Stimulated activated effector memory CD8-positive, alpha-beta T cell treated with anti-CD3 and anti-CD28 coated beads, Interleukin-12 subunit alpha, Interleukin-12 subunit beta, amount 100 ng/mL, for 72 hours (primary cell): ENCODE results near the gene TMEM220.
"Not testable (repeated sequence)": the region's sequence is repeated elsewhere in the genome, so short reads cannot be mapped to it uniquely, and the experiment has no call there.

Experiments used
- ATAC-seq: fragments of 150-1000 bp; cut with Tn5 transposase; 2 replicates; pipeline ENCODE4 v1.10.0; 2021
- DNase-seq, 2 donors: peaks; one replicate each; pipeline ENCODE4 v3.0.0; 2021 to 2022; ENCODE audit warnings: low spot score in 2 of 2
- H3K27ac Mint-ChIP-seq: one replicate; pipeline ENCODE4 v1.8.0; 2022; ENCODE audit warnings: mild to moderate bottlenecking, mixed read lengths
- H3K36me3 Mint-ChIP-seq: one replicate; pipeline ENCODE4 v1.8.0; 2022; ENCODE audit warnings: mild to moderate bottlenecking, mixed read lengths
- H3K4me1 Mint-ChIP-seq: one replicate; pipeline ENCODE4 v1.8.0; 2022; ENCODE audit warnings: mixed read lengths
- H3K4me3 Mint-ChIP-seq: one replicate; pipeline ENCODE4 v1.8.0; 2022; ENCODE audit warnings: mild to moderate bottlenecking, mixed read lengths
- H3K9me3 Mint-ChIP-seq: one replicate; pipeline ENCODE4 v1.8.0; 2022; ENCODE audit warnings: mixed read lengths

Gene TMEM220

GRCh38 chr17:10742431-10742830 lies 12.6 kb upstream of the TMEM220 start:
- no peak for ATAC-seq
- Mint-ChIP-seq H3K4me1 (peaks cover 5% of the 10 kb centered on the region), H3K27ac (no peak overlapping the region), H3K36me3 (no peaks in the 10 kb centered on the region), H3K9me3 (no peaks in the 10 kb centered on the region), H3K4me3 (no peak overlapping the region)
- no peak for DNase-seq

DNA sequence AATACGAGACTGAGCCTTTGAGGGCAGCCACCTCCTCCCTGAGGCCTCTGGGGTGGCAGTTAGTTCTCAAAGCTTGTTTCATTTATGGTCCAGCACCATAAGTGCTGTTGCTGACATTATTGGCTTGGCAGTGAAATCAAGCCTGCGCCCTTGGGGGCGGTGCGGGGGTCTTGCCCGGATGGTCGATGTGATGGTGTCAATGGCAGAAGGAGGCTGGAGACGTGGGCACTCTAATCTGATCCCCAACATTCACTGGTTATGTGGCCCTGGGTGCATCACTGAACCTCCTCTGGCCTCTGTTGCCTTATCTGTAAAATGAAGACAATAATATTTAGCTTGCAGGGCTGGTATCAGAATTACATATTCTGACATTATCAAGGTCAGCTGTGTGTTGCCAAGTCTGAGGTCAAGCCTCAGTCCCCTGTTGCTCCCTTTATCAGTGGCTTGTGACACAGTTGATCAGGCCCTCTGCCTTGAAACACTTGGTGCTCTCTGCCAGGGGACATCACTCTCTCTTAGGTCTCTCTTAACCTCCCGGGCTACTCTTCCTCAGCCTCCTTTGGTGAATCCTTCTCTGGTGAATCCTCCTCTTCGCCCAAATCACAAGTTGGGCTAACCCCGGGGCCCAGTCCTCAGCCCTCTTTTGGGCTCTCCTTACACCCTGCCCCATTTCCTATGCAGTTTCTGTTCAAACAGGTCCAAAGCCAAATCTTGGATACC lies 11.8 kb upstream of the TMEM220 start:
- Mint-ChIP-seq H3K9me3 (no peaks in the 10 kb centered on the region), H3K27ac (no peak overlapping the region), H3K4me1 (peaks cover 11% of the 10 kb centered on the region), H3K4me3 (no peak overlapping the region), H3K36me3 (no peaks in the 10 kb centered on the region)
- DNase-seq: no peak
- no peak for ATAC-seq

GRCh38 chr17:10739386-10739785 lies 9.6 kb upstream of the TMEM220 start:
- ATAC-seq: no peak
- Mint-ChIP-seq H3K9me3 (no peaks in the 10 kb centered on the region), H3K4me3 (no peak overlapping the region), H3K27ac (no peak overlapping the region), H3K36me3 (no peaks in the 10 kb centered on the region), H3K4me1 (peaks cover 6% of the 10 kb centered on the region)
- DNase-seq: no peak

GRCh38 chr17:10738521-10739258 lies 8.9 kb upstream of the TMEM220 start:
- Mint-ChIP-seq H3K4me3 (no peak overlapping the region), H3K27ac (no peak overlapping the region), H3K36me3 (no peaks in the 10 kb centered on the region), H3K4me1 (peaks cover 6% of the 10 kb centered on the region), H3K9me3 (no peaks in the 10 kb centered on the region)
- ATAC-seq: no peak
- no peak for DNase-seq

DNA sequence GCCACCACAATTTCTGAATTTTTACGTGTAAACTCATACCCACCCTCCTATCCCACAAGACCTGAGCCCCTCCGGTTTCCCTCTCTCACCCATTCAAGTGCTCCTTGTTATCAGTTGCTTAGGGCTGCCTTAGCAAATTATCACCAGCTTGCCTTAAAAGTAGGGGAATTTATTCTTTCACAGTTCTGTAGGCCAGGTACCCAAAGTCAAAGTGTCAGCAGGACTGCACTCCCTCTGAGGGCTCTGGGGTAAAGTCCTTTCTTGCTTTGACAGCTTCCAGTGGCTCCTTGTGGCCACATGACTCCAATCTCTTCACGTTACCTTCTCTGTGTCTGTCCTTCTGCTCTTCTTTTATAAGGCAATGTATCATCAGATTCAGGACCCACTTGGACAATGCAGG lies 7.9 kb upstream of the TMEM220 start:
- ATAC-seq (no peak), DNase-seq (peak in 1 of 2 donors; percentile 25)
- Mint-ChIP-seq H3K4me1 (peaks cover 6% of the 10 kb centered on the region), H3K27ac (no peak overlapping the region), H3K9me3 (no peaks in the 10 kb centered on the region), H3K36me3 (no peaks in the 10 kb centered on the region), H3K4me3 (no peak overlapping the region)

GRCh38 chr17:10737168-10737622 lies 7.4 kb upstream of the TMEM220 start:
- Mint-ChIP-seq H3K36me3 (no peaks in the 10 kb centered on the region), H3K27ac (no peak overlapping the region), H3K4me3 (peak overlapping the region; percentile 2), H3K9me3 (no peaks in the 10 kb centered on the region), H3K4me1 (peaks cover 6% of the 10 kb centered on the region)
- ATAC-seq (peak; percentile 42), DNase-seq (peak in 1 of 2 donors; percentile 51)

- no peak for ATAC-seq
- H3K4me3 Mint-ChIP-seq: no peak overlapping the region
- H3K36me3 Mint-ChIP-seq: no peaks in the 10 kb centered on the region
- H3K9me3 Mint-ChIP-seq: no peaks in the 10 kb centered on the region
- DNase-seq: peak in 1 of 2 donors; percentile 25
- no peak overlapping the region for H3K27ac Mint-ChIP-seq
- peaks cover 6% of the 10 kb centered on the region for H3K4me1 Mint-ChIP-seq
These were observed 6.0 kb upstream of the TMEM220 start for GRCh38 chr17:10735821-10736220.

DNA sequence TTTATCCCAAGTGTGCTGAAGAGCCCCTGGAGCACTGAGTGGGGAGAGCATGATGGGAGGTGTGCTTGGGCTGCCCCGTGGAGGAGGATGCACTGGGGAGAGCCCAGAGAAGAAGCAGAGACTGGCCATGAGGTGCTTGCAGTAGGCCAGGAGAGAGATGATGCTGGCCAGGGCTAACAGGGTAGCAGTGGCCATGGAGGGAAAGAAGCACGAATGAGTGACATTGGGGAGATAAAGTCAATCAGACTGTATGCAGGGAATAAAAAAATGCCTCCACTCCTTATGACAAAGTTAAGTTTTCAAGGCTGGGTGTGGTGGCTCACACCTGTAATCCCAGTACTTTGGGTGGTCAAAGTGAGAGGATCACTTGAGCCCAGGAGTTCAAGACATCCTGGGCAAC lies 5.4 kb upstream of the TMEM220 start:
- Mint-ChIP-seq H3K27ac (no peak overlapping the region), H3K36me3 (no peaks in the 10 kb centered on the region), H3K9me3 (no peaks in the 10 kb centered on the region), H3K4me1 (peaks cover 6% of the 10 kb centered on the region), H3K4me3 (no peak overlapping the region)
- ATAC-seq (no peak), DNase-seq (peak in 1 of 2 donors; percentile 40)

DNA sequence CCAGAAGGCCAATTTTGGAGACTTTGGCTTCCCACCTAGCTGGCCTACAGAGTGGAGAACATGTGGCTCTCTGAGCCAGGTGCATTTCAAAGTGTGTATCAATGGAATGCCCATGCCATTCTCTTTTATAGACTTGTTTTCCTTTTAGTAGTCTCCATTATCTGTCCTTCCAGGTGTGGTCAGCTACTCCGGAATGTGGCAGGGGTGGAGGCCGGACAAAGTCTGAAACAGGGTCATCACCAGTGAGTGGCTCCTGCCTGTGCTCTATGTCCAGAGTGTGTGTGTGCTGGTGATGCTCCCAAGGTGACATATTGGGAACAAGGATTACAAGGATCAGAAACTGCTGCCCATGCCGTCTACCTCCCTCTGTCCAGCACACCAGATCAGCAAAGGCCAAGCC lies 3.8 kb upstream of the TMEM220 start:
- Mint-ChIP-seq H3K4me1 (peaks cover 6% of the 10 kb centered on the region), H3K27ac (no peak overlapping the region), H3K4me3 (no peak overlapping the region), H3K9me3 (no peaks in the 10 kb centered on the region), H3K36me3 (no peaks in the 10 kb centered on the region)
- DNase-seq (peak in 1 of 2 donors; percentile 32), ATAC-seq (no peak)

- ATAC-seq, H3K27ac Mint-ChIP-seq, H3K36me3 Mint-ChIP-seq, H3K9me3 Mint-ChIP-seq, H3K4me1 Mint-ChIP-seq, H3K4me3 Mint-ChIP-seq: not testable (repeated sequence)
- peak in 1 of 2 donors; percentile 17 for DNase-seq
These were observed 2.3 kb upstream of the TMEM220 start for GRCh38 chr17:10732121-10732520.

DNA sequence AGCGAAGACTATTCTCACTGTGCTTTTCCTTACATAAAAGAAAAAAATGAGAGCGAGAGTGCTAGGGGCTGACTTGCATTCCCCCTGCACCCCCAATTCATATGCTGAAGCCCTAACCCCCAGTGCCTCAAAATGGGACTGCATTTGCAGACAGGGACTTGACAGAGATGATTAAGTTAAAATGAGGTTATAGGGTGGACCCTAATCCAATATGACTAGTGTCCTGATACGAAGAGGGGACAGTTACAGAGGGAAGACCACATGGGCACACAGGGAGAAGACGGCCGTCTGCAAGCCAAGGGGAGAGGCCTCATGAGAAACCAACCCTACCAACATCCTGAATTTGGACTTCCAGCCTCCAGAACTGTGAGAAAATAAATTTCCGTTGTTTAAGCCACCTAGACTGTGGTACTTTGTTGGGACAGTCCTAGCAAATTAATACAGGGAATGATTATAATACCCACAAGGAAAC lies 1.6 kb upstream of the TMEM220 start:
- Mint-ChIP-seq H3K27ac (no peak overlapping the region), H3K4me1 (peaks cover 10% of the 10 kb centered on the region), H3K4me3 (peak overlapping the region; percentile 90), H3K9me3 (no peaks in the 10 kb centered on the region), H3K36me3 (no peaks in the 10 kb centered on the region)
- DNase-seq (peak in 1 of 2 donors; percentile 33), ATAC-seq (no peak)

DNA sequence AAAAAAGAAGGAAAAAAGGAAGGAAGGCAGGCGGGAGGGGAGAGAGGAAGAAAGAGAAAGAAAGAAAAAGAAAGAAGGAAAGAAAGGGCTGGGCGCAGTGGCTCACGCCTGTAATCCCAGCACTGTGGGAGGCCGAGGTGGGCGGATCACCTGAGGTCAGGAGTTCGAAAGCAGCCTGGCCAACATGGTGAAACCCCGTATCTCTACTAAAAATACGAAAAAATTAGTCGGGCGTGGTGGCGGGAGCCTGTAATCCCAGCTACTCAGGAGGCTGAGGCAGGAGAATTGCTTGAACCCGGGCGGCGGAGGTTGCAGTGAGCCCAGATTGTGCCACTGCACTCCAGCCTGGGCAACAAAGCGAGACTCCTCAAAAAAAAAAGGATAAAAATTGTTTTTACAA lies 424 bp upstream of the TMEM220 start:
- Mint-ChIP-seq H3K4me3 (peak overlapping the region; percentile 90), H3K27ac (peak overlapping the region; percentile 59), H3K4me1 (peaks cover 10% of the 10 kb centered on the region)
- H3K9me3 Mint-ChIP-seq, H3K36me3 Mint-ChIP-seq, ATAC-seq: not testable (repeated sequence)
- DNase-seq: peak in 1 of 2 donors; percentile 42

GRCh38 chr17:10728331-10728892 lies 1.4 kb downstream of the TMEM220 start:
- no peaks in the 10 kb centered on the region for H3K9me3 Mint-ChIP-seq
- no peak for ATAC-seq
- H3K4me3 Mint-ChIP-seq: no peak overlapping the region
- no peak overlapping the region for H3K27ac Mint-ChIP-seq
- no peak for DNase-seq
- H3K4me1 Mint-ChIP-seq: peaks cover 10% of the 10 kb centered on the region
- no peaks in the 10 kb centered on the region for H3K36me3 Mint-ChIP-seq

DNA sequence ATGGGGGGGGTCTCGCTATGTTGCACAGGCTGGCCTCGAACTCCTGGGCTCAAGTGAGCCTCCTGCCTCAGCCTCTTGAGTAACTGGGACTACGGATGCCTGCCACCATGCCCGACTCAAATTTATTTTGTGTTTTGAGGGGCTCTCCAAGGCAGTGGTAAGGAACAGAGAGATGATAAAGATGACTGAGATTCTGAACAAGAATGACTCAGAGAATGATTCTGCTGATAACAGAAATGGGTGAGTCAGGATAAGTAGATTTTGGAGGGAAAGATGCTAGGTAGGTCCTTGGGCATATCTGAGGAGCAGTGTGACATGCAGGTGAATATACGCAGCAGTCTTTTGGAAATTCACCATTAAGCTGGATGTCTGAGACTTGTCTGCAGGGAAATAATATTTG lies 2.6 kb downstream of the TMEM220 start:
- Mint-ChIP-seq H3K27ac (no peak overlapping the region), H3K9me3 (no peaks in the 10 kb centered on the region), H3K4me1 (peaks cover 10% of the 10 kb centered on the region), H3K4me3 (no peak overlapping the region), H3K36me3 (no peaks in the 10 kb centered on the region)
- DNase-seq: no peak
- ATAC-seq: peak; percentile 78

DNA sequence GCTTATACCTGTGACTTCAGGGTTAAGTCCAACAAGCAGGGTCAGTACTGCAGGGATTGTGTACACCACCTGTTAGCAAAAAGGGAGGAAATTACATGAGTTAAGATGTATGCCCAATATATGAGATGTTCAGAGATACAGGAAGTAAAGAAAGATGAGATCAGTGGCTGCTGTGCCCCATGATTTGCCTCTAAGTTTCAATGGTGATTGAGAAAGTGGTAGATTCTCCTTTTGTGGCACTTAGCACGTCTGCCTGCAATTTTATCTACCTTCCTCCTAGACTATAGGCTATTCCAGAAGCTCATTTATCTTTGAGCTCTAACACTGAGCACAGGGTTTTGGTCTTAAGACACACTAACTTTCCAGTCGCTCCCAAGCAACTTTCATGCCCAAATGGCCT lies 3.6 kb downstream of the TMEM220 start:
- no peak for ATAC-seq
- no peak overlapping the region for H3K4me3 Mint-ChIP-seq
- H3K9me3 Mint-ChIP-seq: no peaks in the 10 kb centered on the region
- H3K27ac Mint-ChIP-seq: no peak overlapping the region
- H3K4me1 Mint-ChIP-seq: peaks cover 10% of the 10 kb centered on the region
- DNase-seq: no peak
- no peaks in the 10 kb centered on the region for H3K36me3 Mint-ChIP-seq

- DNase-seq: no peak
- Mint-ChIP-seq H3K9me3 (no peaks in the 10 kb centered on the region), H3K4me3 (no peak overlapping the region), H3K4me1 (peaks cover 10% of the 10 kb centered on the region), H3K36me3 (no peaks in the 10 kb centered on the region), H3K27ac (no peak overlapping the region)
- no peak for ATAC-seq
These were observed 4.6 kb downstream of the TMEM220 start for GRCh38 chr17:10725262-10725661.
